GM21528 (cell line): ENCODE results near the gene MEAK7.

Experiments
- ATAC-seq: cut with Tn5 transposase; IDR thresholded peaks from one replicate; pipeline ENCODE4 v1.9.1; 2021; ENCODE audit warnings: mild to moderate bottlenecking, moderate library complexity; ENCODE audit not compliant: unreplicated experiment, low FRiP score

The MEAK7 gene

DNA sequence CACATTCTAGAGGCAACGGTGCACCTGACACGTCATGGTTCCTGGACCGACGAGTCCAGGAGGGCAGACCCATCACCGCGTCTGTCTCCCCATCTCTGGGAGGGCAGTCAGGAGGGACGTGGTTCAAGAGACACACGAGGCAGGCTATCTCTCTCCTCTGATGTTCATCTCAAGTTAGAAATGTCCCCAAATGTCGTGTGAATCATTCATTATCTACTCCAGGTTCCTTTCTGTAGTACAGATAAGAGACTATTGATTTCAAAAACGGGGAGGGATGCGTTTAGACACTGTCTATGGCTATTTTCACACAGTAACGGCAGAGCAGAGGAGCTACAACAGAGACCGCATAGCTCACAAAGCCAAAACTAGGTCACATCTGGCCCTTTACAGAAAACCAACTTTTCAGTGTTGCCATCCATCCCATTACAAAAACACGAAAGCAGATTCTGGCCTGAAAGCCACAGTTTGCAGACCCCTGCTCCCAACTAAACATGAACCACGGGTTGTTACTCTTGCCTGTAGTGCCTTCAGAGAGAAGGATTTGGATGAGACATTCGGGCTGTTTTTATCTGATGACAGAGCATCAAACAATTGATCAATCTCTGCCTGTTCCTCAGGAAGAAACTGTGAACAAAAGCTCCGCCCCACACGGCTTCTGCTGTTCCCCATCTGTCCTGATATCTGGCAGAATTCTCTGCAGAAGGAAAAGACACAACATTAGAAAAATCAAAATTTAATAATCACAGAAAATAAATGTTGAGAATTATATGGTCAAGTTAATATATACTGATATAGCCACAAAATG is 6.8 kb downstream of the MEAK7 start:
- ATAC-seq = no peak

DNA sequence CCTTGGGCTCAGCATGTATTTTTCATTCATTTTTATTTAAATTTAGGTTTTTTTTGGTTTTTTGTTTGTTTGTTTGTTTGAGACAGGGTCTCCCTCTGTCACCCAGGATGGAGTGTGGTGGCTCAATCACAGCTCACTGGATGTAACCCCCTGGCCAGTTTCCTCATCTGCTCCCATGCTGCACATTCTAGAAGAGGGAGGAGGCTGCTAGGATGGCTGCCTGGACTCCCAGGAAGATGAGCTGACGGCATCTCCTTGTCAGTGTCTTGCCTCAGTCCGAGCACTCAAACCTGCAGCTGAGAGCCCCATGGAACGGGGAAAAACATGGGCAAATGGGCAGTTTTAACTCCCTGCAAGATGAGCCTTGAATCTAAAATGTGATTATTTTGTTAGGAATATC is 7.5 kb downstream of the MEAK7 start:
- no peak for ATAC-seq

DNA sequence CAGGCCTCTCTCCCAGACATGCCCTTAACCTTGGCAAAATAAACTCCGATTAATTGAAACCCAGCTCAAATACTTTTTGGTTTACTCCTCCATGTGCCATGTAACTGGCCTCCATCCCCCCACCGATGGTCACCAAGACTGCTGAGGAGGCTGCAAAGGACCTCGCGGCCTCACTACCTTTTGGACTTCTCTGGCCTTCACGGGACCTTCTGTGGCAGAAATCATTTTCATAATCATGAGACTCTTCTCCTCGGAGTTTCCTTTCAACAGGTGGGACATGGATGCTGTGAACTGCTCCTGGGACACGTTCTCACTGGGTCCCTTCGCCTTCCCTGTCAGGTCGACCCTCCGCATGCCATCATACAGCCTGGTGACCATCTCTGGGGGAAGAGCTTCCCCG is 9.0 kb downstream of the MEAK7 start:
- ATAC-seq = no peak

DNA sequence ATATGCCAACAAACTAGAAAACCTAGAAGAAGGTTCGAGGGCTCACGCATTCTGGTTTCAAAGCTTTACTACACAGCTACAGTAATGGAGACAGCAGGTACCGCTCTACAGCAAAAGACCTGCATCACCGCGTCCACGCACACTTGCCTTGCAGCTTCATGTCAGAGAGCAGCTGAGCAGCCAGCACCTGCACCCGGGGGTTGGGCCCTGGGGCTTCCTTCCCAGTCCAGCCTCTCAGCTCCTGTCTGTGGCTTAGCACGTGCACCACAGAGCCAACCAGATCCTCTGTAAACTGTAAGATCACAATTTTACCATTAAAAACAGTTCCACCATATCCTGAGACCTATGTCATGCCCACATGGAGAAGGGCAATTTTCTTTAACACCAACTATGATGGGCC is 15.3 kb downstream of the MEAK7 start:
- no peak for ATAC-seq

DNA sequence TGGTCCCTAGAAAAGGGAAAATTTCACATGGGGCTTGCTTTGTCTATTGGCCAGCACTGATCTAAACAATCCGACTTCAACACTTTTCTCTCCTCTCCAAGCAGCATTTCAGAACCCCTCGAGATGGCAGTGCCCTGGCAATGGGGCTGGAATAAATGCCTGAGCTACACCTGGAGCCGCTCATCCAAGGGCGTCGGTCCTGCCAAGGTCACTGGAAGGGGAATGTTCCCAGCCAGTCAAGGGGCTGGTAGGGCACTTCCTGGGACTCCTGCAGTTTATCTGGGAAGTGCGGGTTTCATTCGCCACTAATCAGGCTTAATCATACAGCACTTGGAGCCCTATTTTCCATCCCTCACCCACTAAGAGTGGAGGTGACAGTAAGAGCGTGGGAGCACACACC is 17.1 kb downstream of the MEAK7 start:
- no peak for ATAC-seq

DNA sequence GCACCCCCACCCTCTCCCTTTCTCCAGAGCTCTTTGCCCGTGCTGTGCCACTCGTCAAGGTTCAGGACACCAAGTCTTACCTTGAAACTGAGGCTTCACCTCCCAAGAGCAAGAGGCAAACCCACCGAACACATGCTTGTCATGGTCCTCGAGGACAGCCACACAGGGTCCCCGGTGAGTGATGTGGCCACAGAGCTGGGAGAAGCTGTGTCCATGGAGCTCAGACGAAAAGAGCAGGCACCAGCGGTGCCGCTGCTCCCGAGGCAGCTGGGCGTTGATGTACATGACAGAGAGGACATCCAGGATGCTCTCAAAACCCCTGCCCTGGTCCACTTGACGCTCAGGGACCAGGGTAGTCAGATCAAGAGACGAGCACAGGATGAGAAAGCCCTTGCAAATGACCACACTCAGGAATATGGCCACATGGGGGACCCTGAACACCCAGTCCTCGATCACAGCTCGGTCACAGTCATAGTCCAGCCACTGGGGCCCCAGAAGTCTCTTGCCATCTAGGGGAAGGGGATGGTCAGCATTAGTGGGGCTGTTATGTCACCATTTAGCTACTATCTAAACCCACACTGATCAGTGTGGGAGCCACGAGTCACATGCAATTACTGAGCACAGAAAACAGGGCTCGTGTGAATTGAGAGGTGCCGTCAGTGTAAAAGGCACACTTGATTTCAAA is 17.8 kb downstream of the MEAK7 start:
- no peak for ATAC-seq

DNA sequence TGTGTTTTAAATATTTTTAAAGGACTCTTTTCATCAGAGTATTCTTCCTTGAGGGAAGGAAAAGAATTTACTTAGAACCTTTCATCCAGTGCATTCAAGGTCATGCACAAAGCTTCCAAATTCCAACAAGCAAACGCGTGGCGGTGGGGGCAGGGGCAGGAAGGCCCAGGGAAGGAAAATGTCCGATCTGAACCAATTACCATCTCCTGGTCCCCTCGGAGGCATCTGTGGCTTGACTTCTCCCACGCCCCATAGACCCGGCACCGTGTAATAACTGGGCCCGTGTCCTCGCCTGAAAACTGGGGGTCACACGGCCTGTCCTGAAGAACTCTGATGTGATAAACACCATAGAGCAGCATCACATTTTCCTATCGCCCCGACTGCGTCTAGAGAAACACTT is 18.3 kb downstream of the MEAK7 start:
- ATAC-seq = no peak

DNA sequence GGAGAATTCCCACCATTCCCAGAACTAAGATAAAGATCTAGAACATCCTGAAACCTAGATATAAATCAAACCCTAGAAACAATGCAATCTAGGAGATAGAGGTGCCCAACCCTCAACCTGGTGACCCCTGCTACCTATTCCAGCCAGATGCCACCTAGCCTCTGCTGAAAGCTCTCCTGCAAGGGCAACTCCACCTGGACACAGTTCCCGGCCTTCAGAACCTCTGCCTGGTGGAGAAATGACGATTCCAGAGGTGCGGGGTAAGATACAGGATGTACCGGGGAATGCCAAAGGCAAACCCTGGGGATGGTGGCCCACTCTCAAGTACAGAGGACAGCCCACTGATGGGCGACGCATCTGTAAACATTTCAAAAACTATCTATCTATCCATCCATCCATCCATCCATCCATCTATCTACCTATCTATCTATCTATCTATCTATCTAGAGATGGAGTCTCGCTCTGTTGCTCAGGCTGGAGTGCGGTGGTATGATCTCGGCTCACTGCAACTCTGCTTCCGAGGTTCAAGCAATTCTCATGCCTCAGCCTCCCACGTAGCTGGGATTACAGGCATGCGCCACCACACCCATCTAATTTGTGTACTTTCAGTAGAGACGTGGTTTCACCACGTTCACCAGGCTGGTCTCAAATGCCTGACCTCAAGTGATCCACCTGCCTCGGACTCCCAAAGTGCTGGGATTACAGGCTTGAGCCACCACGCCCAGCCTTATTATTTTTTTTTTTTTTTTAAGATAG is 19.0 kb downstream of the MEAK7 start:
- ATAC-seq = no peak

DNA sequence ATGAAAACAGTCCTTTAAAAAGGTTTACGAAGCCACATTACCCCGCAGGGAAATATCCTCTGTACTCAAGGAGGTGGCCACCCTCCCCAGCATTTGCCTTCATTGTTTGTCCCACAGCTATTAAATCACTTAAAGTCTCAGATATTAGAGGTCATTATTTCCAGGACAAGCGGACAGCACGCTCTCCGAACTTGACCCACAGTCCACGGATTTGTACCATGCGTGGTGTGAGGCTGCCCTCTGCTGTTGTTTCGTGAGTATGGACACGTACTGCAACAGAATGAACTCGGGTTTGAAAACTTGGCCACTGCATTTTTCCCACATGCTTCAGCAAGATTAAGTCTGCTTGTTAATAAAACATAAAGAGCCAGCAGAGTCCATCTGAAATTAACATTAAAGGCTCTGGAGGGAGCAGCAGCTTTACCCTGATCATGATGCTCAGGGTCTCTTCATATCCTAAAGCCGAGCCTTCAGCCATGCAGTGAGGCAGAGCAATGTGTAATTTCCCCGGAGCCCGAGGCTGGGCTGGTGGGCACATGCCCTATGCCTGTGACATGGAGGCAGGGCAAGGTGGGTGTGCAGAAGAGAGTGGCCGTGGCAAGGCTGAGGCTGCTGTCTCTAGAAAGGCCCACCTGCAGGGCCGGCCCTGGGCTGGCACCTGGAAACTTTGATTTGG is 19.7 kb downstream of the MEAK7 start:
- ATAC-seq = no peak

DNA sequence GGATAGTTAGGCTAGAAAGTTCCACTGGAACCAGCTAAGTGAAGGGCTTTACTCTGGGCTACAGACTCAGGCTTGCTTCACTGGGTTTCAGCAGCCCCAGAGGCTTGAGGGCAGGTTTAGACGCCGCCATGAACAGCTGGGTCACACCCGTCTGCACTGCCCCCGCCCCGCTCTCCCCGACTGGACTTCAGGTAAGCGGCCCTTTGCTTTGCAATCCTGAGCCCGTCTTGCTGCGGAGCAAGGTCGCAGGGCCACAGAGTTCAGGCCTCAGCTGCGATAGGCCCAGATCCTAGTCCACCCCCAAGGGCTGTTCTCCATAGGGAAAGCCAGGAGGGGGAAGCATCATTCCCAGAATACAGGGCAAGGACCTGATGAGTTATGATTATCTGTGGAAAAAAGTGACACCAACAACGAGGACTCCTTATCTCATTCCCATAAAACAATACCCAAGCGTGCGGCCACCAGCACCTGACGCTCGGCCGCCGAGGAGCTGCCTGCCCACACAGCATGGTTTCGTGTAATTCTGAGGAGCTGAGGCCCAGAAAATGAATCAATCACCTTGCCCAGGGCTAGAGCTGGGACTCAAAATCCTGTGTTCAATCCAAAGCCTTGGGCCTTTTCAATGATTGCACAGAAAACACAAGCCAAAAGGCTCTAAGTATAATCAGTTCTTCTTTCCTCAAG is 20.4 kb downstream of the MEAK7 start:
- ATAC-seq = no peak

DNA sequence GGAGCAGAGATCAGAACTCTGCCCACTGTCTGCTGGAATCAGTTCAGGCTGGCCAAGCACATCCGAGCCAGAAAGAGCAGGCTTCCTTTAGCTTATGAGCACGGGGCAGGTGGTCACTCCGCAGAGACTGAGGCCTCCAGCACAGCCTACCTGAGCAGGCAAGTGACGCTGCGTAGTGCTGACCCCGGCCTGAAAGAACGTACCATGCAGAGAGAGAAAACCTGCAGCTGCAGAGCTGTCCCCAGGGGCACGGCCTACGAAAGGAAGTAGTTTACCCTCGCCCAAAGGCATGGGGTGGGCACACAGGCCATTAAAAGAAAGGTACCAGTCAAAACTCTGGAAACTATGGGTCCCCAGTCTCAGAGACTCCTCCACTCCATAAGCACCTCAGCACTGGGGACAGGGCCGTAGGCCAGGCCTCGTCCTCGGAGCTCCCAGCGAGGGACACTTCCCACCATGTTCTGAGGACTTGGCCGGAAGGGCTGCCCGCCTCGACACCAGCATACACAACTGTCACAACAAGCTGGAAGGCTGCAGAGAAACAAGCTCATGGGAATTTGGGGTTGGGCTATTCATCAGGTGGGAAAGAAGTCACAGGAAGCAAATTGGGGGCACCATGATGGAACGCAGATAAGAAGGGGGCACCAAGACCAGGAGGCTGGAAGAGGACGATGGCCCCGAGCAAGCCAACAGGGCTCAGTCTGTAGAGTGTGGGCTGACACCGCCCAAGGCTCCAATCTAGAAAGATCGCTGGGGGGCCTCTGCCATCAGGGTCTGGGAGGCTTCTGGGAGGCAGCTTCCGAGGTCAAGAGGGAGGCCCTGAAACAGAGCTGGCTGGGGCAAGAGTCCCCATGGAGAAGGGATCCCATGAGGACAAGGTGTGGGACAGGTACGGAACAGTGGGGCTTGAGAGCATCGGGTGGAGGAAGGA is 21.2 kb downstream of the MEAK7 start:
- ATAC-seq = no peak

DNA sequence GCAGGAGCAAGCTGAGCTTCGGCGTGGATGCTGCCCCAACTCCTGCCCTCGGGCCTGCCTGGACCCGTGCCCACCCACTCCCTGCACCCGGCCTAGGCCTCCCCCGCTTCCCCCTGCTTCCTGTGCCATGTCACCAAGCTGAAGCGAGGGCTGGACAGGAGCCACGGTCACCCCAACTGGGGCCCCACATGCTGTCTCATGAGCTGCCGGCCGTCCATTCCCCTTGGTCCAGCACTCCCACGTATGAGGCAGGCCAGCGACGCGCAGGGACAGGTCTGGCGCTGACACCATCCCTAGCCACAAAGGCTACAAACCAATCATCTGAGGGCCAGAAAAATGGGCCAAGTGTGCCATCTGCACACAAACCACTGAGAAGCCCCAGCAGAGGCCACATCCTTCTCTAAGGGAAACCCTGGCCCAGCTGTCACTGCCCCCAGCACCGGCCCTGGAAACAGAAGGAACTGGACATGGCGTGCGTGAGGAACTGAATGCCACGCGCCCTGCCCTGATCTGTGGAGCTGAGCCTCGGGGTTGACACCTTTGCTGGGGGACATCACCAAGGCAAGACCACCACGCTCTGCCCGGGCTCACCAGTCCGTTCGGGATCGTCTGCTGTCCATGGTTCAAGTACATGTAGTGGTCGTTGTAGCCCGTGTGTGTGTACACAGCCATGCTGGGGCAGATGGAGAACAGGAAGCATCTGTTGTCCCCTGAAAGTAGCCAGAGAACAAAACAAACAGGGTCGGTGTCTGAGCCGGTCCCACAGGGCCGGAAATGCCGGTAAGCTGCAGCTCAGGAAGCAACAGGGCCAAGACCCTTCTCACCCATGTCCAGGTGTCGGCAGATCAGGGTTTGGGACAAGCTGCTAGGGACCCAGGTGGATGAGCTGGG is 22.2 kb downstream of the MEAK7 start:
- no peak for ATAC-seq

DNA sequence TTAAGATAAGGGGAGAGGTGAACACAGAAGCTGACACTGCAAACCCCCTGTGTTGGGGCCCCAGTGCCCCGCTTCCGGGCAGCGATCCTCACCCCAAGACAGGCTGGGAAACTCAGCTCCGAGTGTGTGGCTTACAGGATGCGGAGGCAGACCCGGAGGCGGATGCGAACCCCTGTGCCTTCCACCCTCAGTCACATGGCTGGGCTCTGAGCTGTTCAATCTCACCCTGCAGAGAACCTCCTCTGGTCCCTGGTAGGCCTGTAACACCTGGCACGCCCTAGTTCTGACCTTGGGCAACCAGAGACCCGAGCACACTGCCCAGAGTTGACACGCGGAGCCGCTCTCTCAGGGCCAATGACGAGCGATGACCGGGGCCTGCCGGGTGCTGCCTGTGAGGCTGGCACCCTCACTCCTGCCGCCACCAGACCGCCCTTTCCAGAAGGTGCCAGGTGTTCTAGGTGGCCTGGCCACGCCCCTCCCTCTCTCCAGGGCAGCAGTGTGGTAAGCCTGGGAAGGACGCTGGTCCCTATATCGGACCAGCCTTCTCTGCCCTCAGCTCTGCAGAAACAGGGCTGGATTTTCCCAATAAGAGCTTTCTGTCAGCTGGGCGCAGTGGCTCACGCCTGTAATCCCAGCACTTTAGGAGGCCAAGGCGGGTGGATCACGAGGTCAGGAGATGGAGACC is 23.3 kb downstream of the MEAK7 start:
- ATAC-seq = no peak

DNA sequence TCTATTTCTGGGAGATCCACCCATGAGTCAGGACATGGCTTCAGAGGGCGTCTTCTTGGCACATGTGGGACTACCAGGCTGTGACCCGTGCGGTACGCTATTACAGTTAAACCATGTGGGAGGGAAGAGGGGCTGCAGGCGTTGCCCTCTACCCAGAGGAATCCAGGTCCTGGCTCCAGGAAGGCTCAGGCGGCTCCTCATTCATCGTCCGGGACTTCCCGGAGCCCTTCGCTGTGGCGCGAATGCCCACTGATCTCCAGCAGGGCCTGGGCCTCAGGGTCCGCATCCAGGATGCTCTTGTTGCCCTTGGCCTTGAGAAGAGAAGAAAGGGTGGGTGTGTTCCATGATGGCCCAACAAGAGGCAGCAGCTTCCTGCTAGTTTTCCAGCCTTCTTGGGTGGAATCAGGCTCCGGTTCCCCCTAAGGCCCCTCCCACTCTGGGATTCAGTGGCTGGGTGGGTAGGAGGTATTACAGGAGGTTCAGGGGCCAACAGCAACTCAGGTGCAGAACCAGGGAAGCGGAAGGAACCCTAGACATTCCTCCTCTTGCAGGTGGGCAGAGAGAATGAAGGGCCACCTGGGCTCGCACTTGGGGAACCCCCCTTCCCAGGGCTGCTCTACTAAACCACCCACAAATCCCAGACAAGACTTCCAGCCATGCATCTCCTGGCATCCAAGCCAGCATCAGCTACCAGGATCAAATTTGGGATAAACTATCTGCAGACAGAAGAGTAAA is 24.6 kb downstream of the MEAK7 start:
- ATAC-seq = no peak

DNA sequence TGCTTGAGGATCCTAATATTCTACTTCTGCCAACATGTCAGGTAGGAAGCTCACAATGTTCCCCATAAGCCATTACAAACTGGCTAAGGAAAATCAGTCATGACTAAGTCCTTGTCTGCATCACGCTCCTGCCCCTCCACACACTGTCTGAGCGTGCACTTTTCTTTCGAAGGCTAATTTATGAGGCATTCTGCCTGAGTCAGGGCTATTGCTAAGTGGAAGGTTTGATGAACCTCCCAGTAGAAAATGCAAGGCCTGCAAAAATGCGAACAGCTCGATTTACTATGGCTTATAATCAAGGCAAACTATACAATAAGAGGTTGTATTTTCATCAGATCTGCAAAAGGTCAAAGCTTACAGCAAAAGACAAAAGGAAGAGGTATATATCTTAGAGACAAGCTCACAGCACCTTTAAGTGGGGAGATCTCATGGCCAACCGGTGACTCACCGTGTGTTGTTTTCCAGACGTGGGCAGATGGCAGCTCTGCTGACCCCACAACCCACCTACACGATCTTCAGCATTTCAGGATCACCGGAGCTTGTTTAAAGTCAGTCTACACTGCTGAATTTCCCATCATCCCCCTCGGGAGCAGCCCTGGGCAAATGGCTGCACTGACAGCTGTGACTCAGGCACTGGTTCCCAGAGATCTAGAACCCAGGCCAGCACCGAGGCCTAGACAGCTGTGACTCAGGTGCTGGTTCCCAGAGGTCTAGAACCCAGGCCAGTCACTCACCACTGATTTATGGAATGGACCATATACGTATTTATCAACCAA is 26.1 kb downstream of the MEAK7 start:
- no peak for ATAC-seq

DNA sequence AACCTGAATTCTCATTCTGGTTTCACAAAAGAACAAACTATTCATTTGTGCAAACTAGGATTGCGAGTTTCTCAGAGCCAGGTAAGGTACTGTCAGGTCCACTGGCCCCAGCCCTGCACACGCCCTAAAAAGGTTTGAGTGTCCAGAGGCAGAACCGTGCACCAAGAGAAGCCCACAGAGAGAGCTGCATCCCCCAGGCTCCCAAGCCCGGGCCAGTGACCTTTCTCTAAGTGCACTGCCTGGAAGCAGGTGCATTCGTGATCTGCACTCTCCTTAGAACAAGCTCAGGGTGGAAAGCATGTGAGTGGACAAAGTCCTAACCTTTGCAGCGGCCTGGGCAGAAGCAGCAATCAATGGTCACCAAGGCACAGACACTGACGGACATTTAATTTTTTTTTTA is 26.8 kb downstream of the MEAK7 start:
- no peak for ATAC-seq
